Dendritic cell treated with granulocyte-macrophage colony-stimulating factor and Interleukin-4, amounts not matched to agents 40 ng/mL and 50 ng/mL, for 4 days (primary cell): ENCODE results near the gene LRPPRC.

Experiments used
- H3K27ac Mint-ChIP-seq: one replicate; pipeline ENCODE4 v1.8.0; 2022; ENCODE audit warnings: mild to moderate bottlenecking, mixed read lengths
- H3K27me3 Mint-ChIP-seq: one replicate; pipeline ENCODE4 v1.8.0; 2022; ENCODE audit warnings: mild to moderate bottlenecking, mixed read lengths
- H3K36me3 Mint-ChIP-seq: one replicate; pipeline ENCODE4 v1.8.0; 2022; ENCODE audit warnings: low read depth, mixed read lengths
- H3K4me1 Mint-ChIP-seq: one replicate; pipeline ENCODE4 v1.8.0; 2022; ENCODE audit warnings: low read depth, mixed read lengths
- H3K4me3 Mint-ChIP-seq: one replicate; pipeline ENCODE4 v1.8.0; 2022; ENCODE audit warnings: mild to moderate bottlenecking, moderate library complexity, mixed read lengths
- H3K9me3 Mint-ChIP-seq: one replicate; pipeline ENCODE4 v1.8.0; 2022; ENCODE audit warnings: mixed read lengths
- intact Hi-C: fragments of 100-400 bp; cut with micrococcal nuclease; formaldehyde crosslinking; loops from one replicate; pipeline ENCODE4 v1.15.0; 2022

Gene LRPPRC

DNA sequence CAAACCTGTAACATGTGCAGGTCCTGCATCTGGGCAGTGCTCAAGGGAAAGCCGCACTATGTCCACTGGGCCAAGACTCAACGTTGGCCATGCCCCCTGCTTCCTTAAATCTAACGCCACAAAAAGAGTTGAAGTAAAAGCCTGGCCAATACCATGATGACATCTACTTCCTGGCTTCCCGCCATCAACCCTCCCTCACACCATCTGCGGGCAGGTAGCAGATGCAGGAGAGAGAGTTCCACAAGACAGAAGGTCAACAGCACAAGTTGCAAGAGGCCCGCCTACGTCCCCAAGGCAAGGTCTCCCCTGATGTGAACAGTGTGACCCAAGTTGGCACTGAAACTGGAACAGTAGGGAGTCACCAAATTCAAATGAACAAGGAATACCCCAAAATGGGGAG lies 108.6 kb downstream of the LRPPRC start:
- no peak overlapping the region for H3K27ac Mint-ChIP-seq
- H3K36me3 Mint-ChIP-seq, result peaks cover 68% of the 10 kb centered on the region
- intact Hi-C loops, result no loop called here
- H3K27me3 Mint-ChIP-seq, result no peaks in the 10 kb centered on the region
- no peak overlapping the region for H3K4me3 Mint-ChIP-seq
- H3K9me3 Mint-ChIP-seq, result no peaks in the 10 kb centered on the region
- no peaks in the 10 kb centered on the region for H3K4me1 Mint-ChIP-seq

GRCh38 chr2:43885132-43885632 lies 110.6 kb downstream of the LRPPRC start:
- Mint-ChIP-seq H3K36me3 (peaks cover 48% of the 10 kb centered on the region), H3K27me3 (peaks cover 2% of the 10 kb centered on the region), H3K9me3 (no peaks in the 10 kb centered on the region), H3K4me1 (no peaks in the 10 kb centered on the region), H3K27ac (no peak overlapping the region), H3K4me3 (no peak overlapping the region)
- intact Hi-C loops, result no loop called here

DNA sequence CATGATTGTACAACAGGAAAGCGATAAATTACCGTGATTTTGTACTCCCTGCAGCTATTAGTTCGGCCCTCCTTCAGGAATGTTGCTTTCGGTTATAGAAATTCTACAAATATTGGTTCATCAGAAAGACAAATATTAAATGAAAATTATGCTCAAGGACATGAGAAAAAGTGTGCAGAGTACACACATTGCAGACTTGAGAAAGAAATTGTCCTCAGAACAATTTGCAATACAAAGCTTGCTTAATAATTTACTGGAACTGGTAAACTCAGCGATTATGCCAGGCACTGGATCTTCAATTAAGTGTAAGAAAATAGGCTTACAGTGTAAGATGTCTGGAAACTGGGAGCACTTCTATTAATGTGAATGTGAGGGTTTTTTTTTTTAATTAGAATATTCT lies 111.1 kb downstream of the LRPPRC start:
- Mint-ChIP-seq H3K36me3 (peaks cover 43% of the 10 kb centered on the region), H3K27ac (no peak overlapping the region), H3K4me1 (no peaks in the 10 kb centered on the region), H3K27me3 (peaks cover 2% of the 10 kb centered on the region), H3K9me3 (no peaks in the 10 kb centered on the region), H3K4me3 (no peak overlapping the region)
- intact Hi-C loops, result no loop called here

DNA sequence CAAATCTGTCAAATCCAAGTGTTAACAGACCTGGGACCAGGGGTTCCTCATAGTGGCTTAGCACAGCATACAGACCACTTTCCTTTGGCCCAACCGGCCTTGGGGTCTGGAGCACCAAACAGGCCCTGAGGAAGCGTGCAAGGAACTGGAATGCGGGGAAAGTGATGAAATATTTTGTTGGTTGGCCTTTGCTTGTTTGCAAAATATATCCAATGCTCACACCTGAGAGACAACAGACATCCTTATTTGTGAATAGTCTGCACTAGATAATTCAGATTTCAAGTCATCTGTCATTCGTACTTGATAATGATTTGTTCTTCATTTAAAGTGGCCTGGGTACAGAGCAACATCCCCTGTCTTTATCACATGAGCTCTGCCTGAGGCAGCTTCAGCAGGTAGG lies 113.5 kb downstream of the LRPPRC start:
- intact Hi-C loops, result no loop called here
- Mint-ChIP-seq H3K4me1 (peaks cover 4% of the 10 kb centered on the region), H3K36me3 (peaks cover 20% of the 10 kb centered on the region), H3K27ac (no peak overlapping the region), H3K9me3 (no peaks in the 10 kb centered on the region), H3K4me3 (no peak overlapping the region), H3K27me3 (peaks cover 5% of the 10 kb centered on the region)

DNA sequence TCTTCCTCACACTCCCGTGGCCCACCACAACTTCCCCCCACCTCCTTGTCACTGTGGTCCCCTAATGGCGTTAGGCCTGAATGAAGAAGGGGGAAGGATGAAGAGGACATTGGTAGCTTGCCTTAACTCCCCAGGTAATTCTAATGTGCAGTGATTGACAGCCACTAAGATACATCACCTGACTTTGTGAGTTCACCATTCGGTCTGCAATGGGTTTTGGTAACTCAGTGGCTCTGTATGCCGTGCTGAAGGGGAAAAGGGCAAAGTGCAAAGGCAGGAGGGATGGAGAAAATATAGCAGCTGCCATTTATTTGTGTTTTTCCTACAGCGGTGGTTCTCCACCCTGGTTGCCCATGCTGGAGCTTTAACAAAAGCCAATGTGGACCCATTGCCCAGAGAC lies 114.8 kb downstream of the LRPPRC start:
- intact Hi-C loops, result no loop called here

DNA sequence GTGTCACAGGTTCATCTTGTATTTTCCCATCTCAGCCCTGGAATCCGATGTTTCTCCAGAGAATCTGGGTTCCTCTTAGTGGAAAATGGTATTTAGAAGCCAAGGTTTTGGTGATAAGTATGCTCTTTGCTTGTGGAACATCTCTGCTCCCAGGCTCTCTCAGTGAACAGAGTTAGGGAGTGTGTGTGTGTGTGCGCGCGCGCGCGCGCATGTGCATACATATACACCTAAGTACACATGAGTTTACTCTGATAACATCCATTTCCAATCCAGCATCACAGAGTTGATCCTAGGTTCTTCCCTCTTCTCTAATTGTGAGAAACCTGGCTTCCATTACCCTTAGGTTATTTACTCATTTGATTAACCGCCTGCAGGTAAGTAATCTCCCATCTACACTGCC lies 115.3 kb downstream of the LRPPRC start:
- intact Hi-C loops, result no loop called here

More for the DNA sequence above, 114.8 kb downstream of the LRPPRC start:
- peaks cover 4% of the 10 kb centered on the region for H3K4me1 Mint-ChIP-seq
- H3K4me3 Mint-ChIP-seq, result no peak overlapping the region
- H3K27ac Mint-ChIP-seq, result no peak overlapping the region
- H3K36me3 Mint-ChIP-seq, result peaks cover 9% of the 10 kb centered on the region
- H3K27me3 Mint-ChIP-seq, result peaks cover 5% of the 10 kb centered on the region
- H3K9me3 Mint-ChIP-seq, result no peaks in the 10 kb centered on the region

DNA sequence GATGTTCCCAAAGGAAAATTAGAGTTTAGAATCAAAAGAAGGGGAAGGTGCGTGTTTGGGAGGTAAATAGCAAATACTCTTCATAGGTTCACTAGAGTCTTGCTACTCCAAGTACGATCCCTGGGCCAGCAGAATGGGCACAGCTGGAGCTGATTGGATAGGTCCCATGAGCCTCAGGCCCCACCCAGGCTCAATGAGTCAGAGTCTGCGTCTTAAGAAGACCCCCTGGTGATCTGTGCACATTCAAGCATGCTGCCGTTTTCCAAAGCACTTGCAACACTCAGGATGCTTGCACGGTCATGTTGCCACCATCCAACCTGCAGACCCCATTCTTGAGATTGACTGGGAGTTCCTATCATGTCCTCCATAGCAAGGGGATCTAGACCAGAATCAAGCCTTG lies 116.5 kb downstream of the LRPPRC start:
- no peaks in the 10 kb centered on the region for H3K9me3 Mint-ChIP-seq
- intact Hi-C loops, result no loop called here
- no peak overlapping the region for H3K27ac Mint-ChIP-seq
- peaks cover 5% of the 10 kb centered on the region for H3K27me3 Mint-ChIP-seq
- no peak overlapping the region for H3K4me3 Mint-ChIP-seq
- no peaks in the 10 kb centered on the region for H3K36me3 Mint-ChIP-seq
- H3K4me1 Mint-ChIP-seq, result peaks cover 4% of the 10 kb centered on the region

More for the DNA sequence above, 115.3 kb downstream of the LRPPRC start:
- no peak overlapping the region for H3K4me3 Mint-ChIP-seq
- H3K27me3 Mint-ChIP-seq, result peaks cover 5% of the 10 kb centered on the region
- H3K36me3 Mint-ChIP-seq, result peaks cover 4% of the 10 kb centered on the region
- no peaks in the 10 kb centered on the region for H3K9me3 Mint-ChIP-seq
- H3K4me1 Mint-ChIP-seq, result peaks cover 4% of the 10 kb centered on the region
- H3K27ac Mint-ChIP-seq, result no peak overlapping the region

GRCh38 chr2:43877782-43878464 lies 117.9 kb downstream of the LRPPRC start:
- Mint-ChIP-seq H3K4me3 (no peak overlapping the region), H3K9me3 (no peaks in the 10 kb centered on the region), H3K27ac (no peak overlapping the region), H3K27me3 (peaks cover 7% of the 10 kb centered on the region), H3K36me3 (no peaks in the 10 kb centered on the region), H3K4me1 (peaks cover 4% of the 10 kb centered on the region)
- intact Hi-C loops, result no loop called here

GRCh38 chr2:43874776-43875451 lies 120.9 kb downstream of the LRPPRC start:
- no peak overlapping the region for H3K27ac Mint-ChIP-seq
- H3K27me3 Mint-ChIP-seq, result peaks cover 12% of the 10 kb centered on the region
- no peak overlapping the region for H3K4me3 Mint-ChIP-seq
- no peaks in the 10 kb centered on the region for H3K36me3 Mint-ChIP-seq
- intact Hi-C loops, result no loop called here
- peaks cover 4% of the 10 kb centered on the region for H3K4me1 Mint-ChIP-seq
- H3K9me3 Mint-ChIP-seq, result no peaks in the 10 kb centered on the region

DNA sequence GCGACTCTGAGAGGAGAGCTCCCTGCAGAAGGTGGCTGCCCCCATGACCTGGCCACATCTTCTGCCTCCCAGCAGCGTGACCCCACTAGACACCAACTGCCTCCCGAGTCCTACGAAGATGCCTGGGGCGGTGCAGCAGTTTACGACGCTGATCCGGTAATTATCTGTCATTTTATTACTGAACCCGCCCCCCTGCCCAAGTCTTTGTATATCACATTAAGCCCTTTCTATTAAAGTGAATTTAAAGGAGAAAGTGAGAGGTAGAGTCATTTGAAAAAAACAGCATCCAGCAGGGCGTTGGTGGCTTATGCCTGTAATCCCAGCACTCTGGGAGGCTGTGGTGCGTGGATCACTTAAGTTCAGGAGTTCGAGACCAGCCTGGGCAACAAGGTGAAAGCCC lies 123.6 kb downstream of the LRPPRC start:
- Mint-ChIP-seq H3K27ac (no peak overlapping the region), H3K4me1 (no peaks in the 10 kb centered on the region), H3K27me3 (peaks cover 27% of the 10 kb centered on the region), H3K9me3 (no peaks in the 10 kb centered on the region), H3K4me3 (no peak overlapping the region), H3K36me3 (no peaks in the 10 kb centered on the region)
- intact Hi-C loops, result no loop called here

GRCh38 chr2:43855292-43855691 lies 140.5 kb downstream of the LRPPRC start:
- Mint-ChIP-seq H3K4me3 (no peak overlapping the region), H3K4me1 (no peaks in the 10 kb centered on the region), H3K36me3 (no peaks in the 10 kb centered on the region), H3K27ac (no peak overlapping the region), H3K27me3 (peaks cover 23% of the 10 kb centered on the region), H3K9me3 (peaks cover 6% of the 10 kb centered on the region)
- intact Hi-C loops, result no loop called here

DNA sequence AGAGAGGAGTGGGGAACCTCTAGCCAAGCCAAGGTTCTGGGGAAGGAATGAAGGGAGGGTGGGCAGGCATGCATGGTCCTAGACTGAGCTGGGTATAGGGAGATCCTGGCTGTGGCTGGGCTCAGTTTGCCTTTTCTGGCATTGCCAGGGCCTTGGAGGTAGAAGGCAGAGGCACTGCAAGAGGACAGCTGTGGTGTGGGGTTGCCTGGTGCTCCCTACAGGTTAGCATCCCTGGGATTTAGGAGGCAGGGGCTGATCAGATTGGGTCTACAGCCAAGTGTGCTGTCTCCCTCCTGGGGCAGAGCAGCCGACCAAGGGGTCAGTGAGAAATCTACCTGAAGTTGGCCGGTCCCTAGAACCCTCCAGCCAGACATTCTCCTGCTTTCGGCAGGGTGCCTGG lies 141.1 kb downstream of the LRPPRC start:
- Mint-ChIP-seq H3K9me3 (peaks cover 6% of the 10 kb centered on the region), H3K4me1 (no peaks in the 10 kb centered on the region), H3K27me3 (peaks cover 23% of the 10 kb centered on the region), H3K27ac (no peak overlapping the region), H3K36me3 (no peaks in the 10 kb centered on the region), H3K4me3 (no peak overlapping the region)
- intact Hi-C loops, result no loop called here

DNA sequence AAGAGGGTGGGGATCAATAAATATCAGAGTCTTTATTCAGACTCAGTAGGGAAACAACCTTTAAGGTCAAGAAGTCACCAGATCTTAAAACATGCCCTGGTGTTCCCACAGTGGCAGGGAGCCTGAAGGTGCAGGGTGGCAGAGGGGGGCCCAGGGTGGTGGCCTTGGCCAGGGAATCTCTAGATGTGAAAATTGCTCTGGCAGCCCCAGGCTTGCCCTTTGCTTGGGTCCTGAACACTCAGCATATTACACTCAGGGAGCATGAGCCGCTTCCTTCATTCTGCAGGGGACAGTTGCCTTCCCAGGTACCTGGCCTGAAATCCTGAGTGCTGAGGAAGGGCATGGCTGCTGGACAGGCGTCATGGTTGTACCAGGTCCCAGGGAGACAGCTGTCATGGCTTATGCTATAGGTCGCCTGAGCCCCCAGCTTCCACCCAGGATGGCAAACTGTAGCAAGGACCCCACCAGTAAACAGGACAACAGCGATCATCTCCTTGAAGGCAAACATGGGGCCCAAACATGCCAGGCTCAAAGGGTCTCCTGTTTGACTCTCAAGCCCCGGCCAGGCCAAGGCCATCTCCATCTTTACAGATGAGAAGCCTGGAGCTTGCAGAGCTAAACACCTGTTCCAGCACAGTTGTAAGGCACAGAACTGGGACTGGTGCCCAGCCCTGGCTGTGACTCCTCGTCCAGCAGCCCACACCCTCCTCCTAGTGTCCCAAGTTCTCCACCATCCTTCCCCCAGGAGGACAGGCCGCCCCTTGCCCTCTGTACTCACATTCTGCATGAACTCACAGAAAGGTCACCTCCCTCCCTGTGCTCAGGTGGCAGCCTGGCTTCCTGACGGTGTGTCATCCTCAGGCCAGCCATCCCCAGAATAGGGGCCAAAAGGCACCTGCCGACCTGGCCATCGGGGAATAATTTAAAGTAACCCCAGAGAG lies 142.4 kb downstream of the LRPPRC start:
- Mint-ChIP-seq H3K9me3 (no peaks in the 10 kb centered on the region), H3K4me1 (no peaks in the 10 kb centered on the region), H3K4me3 (no peak overlapping the region), H3K27me3 (peaks cover 21% of the 10 kb centered on the region), H3K27ac (no peak overlapping the region), H3K36me3 (no peaks in the 10 kb centered on the region)
- intact Hi-C loops, result no loop called here

GRCh38 chr2:43852196-43852730 lies 143.5 kb downstream of the LRPPRC start:
- H3K27me3 Mint-ChIP-seq, result peaks cover 15% of the 10 kb centered on the region
- no peaks in the 10 kb centered on the region for H3K36me3 Mint-ChIP-seq
- no peak overlapping the region for H3K27ac Mint-ChIP-seq
- no peaks in the 10 kb centered on the region for H3K4me1 Mint-ChIP-seq
- intact Hi-C loops, result no loop called here
- no peak overlapping the region for H3K4me3 Mint-ChIP-seq
- H3K9me3 Mint-ChIP-seq, result no peaks in the 10 kb centered on the region
